HG03469 (cell line): ENCODE data around the gene PRLH.
A peak's percentile ranks its signal among the peaks of the same experiment; 100 is the strongest.

ENCODE experiments used
- ATAC-seq: cut with Tn5 transposase; IDR thresholded peaks from one replicate; pipeline ENCODE4 v1.9.1; 2021; ENCODE audit warnings: mild to moderate bottlenecking, moderate library complexity, moderate number of reproducible peaks; ENCODE audit not compliant: unreplicated experiment

The PRLH gene

GRCh38 chr2:237566401-237567235, at the start of gene PRLH:
TSS of gene PRLH (plus strand) at chr2:237566574. CDS start at chr2:237566574, 0 bp downstream.
- ATAC-seq: no peak

- no peak for ATAC-seq
Measured at GRCh38 chr2:237517163-237517562, 49.2 kb upstream of the PRLH start.

- no peak for ATAC-seq
Measured at GRCh38 chr2:237517990-237518389, 48.4 kb upstream of the PRLH start.

- no peak for ATAC-seq
Measured at GRCh38 chr2:237519506-237520245, 46.7 kb upstream of the PRLH start.

GRCh38 chr2:237520290-237520689, 46.1 kb upstream of the PRLH start:
- ATAC-seq: no peak

- ATAC-seq: no peak
Measured at GRCh38 chr2:237524631-237525030, 41.7 kb upstream of the PRLH start.

- no peak for ATAC-seq
Measured at GRCh38 chr2:237525559-237526157, 40.7 kb upstream of the PRLH start.

- no peak for ATAC-seq
Measured at GRCh38 chr2:237527233-237527632, 39.1 kb upstream of the PRLH start.

- ATAC-seq: no peak
Measured at GRCh38 chr2:237527766-237528165, 38.6 kb upstream of the PRLH start.

GRCh38 chr2:237529452-237530402, 36.6 kb upstream of the PRLH start:
- peak; percentile 63 for ATAC-seq

GRCh38 chr2:237530472-237531433, 35.6 kb upstream of the PRLH start:
- ATAC-seq: no peak

- ATAC-seq: no peak
Measured at GRCh38 chr2:237532160-237532559, 34.2 kb upstream of the PRLH start.

- ATAC-seq: no peak
Measured at GRCh38 chr2:237533668-237534161, 32.7 kb upstream of the PRLH start.

GRCh38 chr2:237534380-237534779, 32.0 kb upstream of the PRLH start:
- no peak for ATAC-seq

GRCh38 chr2:237535385-237536082, 30.8 kb upstream of the PRLH start:
- ATAC-seq: no peak

- no peak for ATAC-seq
Measured at GRCh38 chr2:237536083-237536415, 30.3 kb upstream of the PRLH start.

- no peak for ATAC-seq
Measured at GRCh38 chr2:237536617-237537016, 29.8 kb upstream of the PRLH start.

- ATAC-seq: no peak
Measured at GRCh38 chr2:237538001-237538720, 28.2 kb upstream of the PRLH start.
